Testis (tissue), 3 donors: Measurements from ENCODE around the gene DAB2IP. TPM values are rescaled to one million over a fixed set of nuclear protein-coding genes. Genes with fewer than 3 reads are reported as not detected.

Experiments
- DNase-seq: peaks from one replicate; pipeline ENCODE4 v3.0.0-alpha.2; 2019
- H3K27ac ChIP-seq, 2 donors: fragments of 200-600 bp; sonication (generic); one replicate each; pipeline ENCODE4 v1.5.1; 2019
- H3K27me3 ChIP-seq: fragments of 200-600 bp; sonication (generic); one replicate; pipeline ENCODE4 v1.5.1; 2019
- H3K36me3 ChIP-seq: fragments of 200-600 bp; sonication (generic); one replicate; pipeline ENCODE4 v1.5.1; 2017; ENCODE audit warnings: low read depth; ENCODE audit errors: missing control alignments
- H3K4me1 ChIP-seq: fragments of 200-600 bp; sonication (generic); one replicate; pipeline ENCODE4 v1.5.1; 2019
- H3K4me3 ChIP-seq, 2 donors: fragments of 200-600 bp; sonication (generic); one replicate each; pipeline ENCODE4 v1.5.1; 2017 to 2019
- H3K9me3 ChIP-seq: fragments of 200-600 bp; sonication (generic); one replicate; pipeline ENCODE4 v1.5.1; 2017
- POLR2A ChIP-seq: fragments of 450-650 bp; IDR thresholded peaks from one replicate; pipeline ENCODE4 v1.6.1; 2017; ENCODE audit warnings: antibody characterized with exemption, mild to moderate bottlenecking, moderate library complexity
- WGBS, 2 donors: methylation state at CpG; one replicate each; pipeline ENCODE4 v1.1.5; 2018; 5-methylcytosine and 5-hydroxymethylcytosine counted together
- intact Hi-C: fragments of 100-400 bp; cut with DNase I; formaldehyde crosslinking; loops from one replicate; pipeline ENCODE4 v1.15.1; 2023; ENCODE audit warnings: low total_unique reads
- polyA plus RNA-seq: library from polyadenylated mRNA; stranded (reverse); fragments of 350-450 nt; fragmentation: Illumina TruSeq; extraction: RNeasy Lipid Tissue Mini Kit (QIAGEN cat#74804); gene quantifications from one replicate; pipeline ENCODE4 v1.2.3, GENCODE V29; 2014; ENCODE audit warnings: low read depth, low replicate concordance; ENCODE audit not compliant: insufficient read depth
- total RNA-seq, 2 donors: library from RNA; depleted of rRNA; stranded (reverse); fragments of >200 nt; gene quantifications; one replicate each; pipeline ENCODE4 v1.2.3, GENCODE V29; 2016
- TF ChIP-seq, protein P1 (sequence below), 3 experiments: fragments of 450-650 bp in 2 of 3; fragments of 200-600 bp in 1 of 3; sonication (generic) in 1 of 3; IDR thresholded peaks; one replicate each; pipeline ENCODE4 v1.5.1; 2016 to 2019; ENCODE audit warnings: antibody characterized with exemption in 3 of 3, mild to moderate bottlenecking in 2 of 3, moderate library complexity in 1 of 3

DAB2IP gene
- total and polyA plus RNA-seq, 3 donors from 2014 or later = 57.7 to 136 (median 102) TPM

DNA sequence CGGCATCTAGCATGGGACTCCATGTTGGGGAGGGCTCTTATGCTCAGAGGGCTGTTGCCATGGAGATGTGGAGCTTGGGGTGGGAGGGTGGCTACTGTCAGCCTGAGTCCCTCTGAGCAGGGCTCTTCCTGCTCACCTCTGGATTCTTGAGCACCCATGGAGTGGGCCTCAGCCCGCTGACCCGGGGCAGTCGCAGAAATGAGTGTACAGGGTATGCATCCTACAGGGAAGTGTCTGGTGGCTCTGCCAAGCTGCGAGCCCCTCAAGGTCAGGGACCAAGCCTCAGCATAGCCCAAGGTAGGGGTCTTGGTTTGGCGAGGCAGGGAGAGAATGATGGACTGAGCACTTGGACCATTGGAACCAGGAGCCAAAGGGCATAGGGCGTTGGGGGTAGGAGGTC, 104.1 kb downstream of the DAB2IP start:
- no peaks in the 10 kb centered on the region for H3K27me3 ChIP-seq
- H3K4me1 ChIP-seq = peaks cover 67% of the 10 kb centered on the region
- H3K36me3 ChIP-seq = no peaks in the 10 kb centered on the region
- 78 to 83% methylated on average over 3 to 4 of the region's 7 CpGs for WGBS, 2 donors
- TF ChIP-seq POLR2A = no peak
- TF ChIP-seq, protein P1, sequence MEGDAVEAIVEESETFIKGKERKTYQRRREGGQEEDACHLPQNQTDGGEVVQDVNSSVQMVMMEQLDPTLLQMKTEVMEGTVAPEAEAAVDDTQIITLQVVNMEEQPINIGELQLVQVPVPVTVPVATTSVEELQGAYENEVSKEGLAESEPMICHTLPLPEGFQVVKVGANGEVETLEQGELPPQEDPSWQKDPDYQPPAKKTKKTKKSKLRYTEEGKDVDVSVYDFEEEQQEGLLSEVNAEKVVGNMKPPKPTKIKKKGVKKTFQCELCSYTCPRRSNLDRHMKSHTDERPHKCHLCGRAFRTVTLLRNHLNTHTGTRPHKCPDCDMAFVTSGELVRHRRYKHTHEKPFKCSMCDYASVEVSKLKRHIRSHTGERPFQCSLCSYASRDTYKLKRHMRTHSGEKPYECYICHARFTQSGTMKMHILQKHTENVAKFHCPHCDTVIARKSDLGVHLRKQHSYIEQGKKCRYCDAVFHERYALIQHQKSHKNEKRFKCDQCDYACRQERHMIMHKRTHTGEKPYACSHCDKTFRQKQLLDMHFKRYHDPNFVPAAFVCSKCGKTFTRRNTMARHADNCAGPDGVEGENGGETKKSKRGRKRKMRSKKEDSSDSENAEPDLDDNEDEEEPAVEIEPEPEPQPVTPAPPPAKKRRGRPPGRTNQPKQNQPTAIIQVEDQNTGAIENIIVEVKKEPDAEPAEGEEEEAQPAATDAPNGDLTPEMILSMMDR (IDR thresholded peaks at IDR 0.05) = no peak
- no peak for DNase-seq
- H3K9me3 ChIP-seq = no peaks in the 10 kb centered on the region
- intact Hi-C loops = no loop called here
- H3K4me3 ChIP-seq = no peak overlapping the region
- peak overlapping the region in 1 of 2 donors; percentile 95 for H3K27ac ChIP-seq

DNA sequence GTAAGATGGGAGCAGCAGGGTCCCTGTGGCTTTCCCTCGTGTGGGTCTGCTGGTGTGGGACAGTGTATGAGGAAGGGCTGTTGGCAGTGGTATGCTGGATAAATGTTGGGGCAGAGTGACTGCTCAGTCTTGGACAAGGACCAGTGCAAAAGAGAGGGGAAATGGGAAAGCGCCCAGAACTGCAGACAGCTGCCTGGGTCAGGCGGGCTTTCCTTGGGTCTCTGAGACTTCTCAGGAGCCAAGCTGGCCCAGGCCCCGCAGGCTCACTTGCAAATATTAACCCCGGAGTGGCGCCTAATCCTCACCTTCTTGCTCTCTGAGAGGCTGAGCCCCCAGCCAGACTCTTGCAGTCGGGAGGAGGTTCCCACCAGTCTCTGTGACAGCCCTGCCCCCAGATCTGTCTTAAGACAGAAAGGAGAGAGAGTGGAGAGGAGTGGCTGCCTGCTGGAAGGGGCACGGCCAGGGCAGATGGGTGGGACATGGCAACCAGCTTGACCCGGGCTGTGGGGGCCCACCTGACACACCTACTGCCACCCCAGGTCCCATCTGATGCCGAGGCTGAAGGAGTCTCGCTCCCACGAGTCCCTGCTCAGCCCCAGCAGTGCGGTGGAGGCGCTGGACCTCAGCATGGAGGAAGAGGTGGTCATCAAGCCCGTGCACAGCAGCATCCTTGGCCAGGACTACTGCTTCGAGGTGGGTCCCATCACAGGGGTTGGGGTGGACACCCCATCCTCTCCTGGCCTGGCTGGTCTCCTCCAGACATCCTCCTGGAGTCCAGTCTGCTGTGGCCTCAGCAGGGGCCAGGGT, 105.2 kb downstream of the DAB2IP start:
- intact Hi-C loops = no loop called here
- 59 to 60% methylated on average over 15 to 16 of the region's 16 CpGs for WGBS, 2 donors
- Histone ChIP-seq H3K9me3 (no peaks in the 10 kb centered on the region), H3K27ac (no peak overlapping the region), H3K36me3 (no peaks in the 10 kb centered on the region), H3K4me3 (no peak overlapping the region), H3K27me3 (no peaks in the 10 kb centered on the region), H3K4me1 (peaks cover 56% of the 10 kb centered on the region)
- TF ChIP-seq, protein P1 (IDR thresholded peaks at IDR 0.05) = no peak
- TF ChIP-seq POLR2A = no peak
- no peak for DNase-seq

DNA sequence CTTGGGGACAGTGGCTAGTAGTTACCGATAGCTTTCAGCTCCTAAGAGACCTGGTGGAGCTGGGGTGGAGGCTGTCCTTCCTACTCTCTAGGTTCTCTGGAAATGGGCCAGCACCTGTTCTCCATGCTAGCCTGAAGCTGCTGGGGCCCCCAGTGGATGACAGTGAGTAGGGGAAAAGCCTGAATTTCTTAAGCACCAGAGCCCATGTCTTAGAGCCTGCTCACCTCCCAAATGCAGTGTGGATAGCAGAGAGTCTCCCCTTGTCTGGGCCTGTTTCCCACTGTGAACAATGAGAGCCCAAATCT, 105.8 kb downstream of the DAB2IP start:
- Histone ChIP-seq H3K27ac (no peak overlapping the region), H3K27me3 (no peaks in the 10 kb centered on the region), H3K9me3 (no peaks in the 10 kb centered on the region), H3K4me1 (peaks cover 51% of the 10 kb centered on the region), H3K4me3 (no peak overlapping the region), H3K36me3 (no peaks in the 10 kb centered on the region)
- 43 to 100% methylated on average over 1 of the region's 1 CpG for WGBS, 2 donors
- no peak for DNase-seq
- intact Hi-C loops = no loop called here
- no peak for TF ChIP-seq POLR2A
- TF ChIP-seq, protein P1 (IDR thresholded peaks at IDR 0.05) = no peak

DNA sequence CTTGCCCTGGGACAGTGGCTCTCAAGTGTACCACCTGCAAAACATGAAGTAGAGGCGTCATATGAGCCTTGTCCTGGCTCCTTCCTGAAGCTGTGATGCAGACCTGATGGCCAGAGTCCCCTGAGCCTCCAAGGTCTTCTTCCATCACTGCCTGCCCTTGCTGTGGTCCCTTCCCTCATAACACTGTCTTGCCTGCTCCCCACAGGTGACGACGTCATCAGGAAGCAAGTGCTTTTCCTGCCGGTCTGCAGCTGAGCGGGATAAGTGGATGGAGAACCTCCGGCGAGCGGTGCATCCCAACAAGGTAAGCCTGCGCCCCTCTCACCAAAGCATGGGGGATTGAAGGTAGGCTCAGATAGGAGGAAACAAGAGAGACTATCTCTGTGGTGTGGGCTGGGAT, 107.3 kb downstream of the DAB2IP start:
- H3K36me3 ChIP-seq = no peaks in the 10 kb centered on the region
- H3K9me3 ChIP-seq = no peaks in the 10 kb centered on the region
- peaks cover 36% of the 10 kb centered on the region for H3K4me1 ChIP-seq
- WGBS, 2 donors = 92 to 93% methylated on average over 8 to 9 of the region's 9 CpGs
- H3K4me3 ChIP-seq = no peak overlapping the region
- H3K27ac ChIP-seq = no peak overlapping the region
- DNase-seq = no peak
- TF ChIP-seq, protein P1 (IDR thresholded peaks at IDR 0.05) = no peak
- no peak for TF ChIP-seq POLR2A
- intact Hi-C loops = no loop called here
- H3K27me3 ChIP-seq = no peaks in the 10 kb centered on the region

DNA sequence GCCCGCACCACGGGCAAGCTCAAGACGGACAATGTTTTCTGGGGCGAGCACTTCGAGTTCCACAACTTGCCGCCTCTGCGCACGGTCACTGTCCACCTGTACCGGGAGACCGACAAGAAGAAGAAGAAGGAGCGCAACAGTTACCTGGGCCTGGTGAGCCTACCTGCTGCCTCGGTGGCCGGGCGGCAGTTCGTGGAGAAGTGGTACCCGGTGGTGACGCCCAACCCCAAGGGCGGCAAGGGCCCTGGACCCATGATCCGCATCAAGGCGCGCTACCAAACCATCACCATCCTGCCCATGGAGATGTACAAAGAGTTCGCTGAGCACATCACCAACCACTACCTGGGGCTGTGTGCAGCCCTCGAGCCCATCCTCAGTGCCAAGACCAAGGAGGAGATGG, 108.6 kb downstream of the DAB2IP start:
- DNase-seq = no peak
- intact Hi-C loops = no loop called here
- 94 to 95% methylated on average over 10 to 23 of the region's 23 CpGs for WGBS, 2 donors

More for the DNA sequence above, 108.6 kb downstream of the DAB2IP start:
- no peak overlapping the region for H3K27ac ChIP-seq
- H3K36me3 ChIP-seq = no peaks in the 10 kb centered on the region
- no peak for TF ChIP-seq POLR2A
- TF ChIP-seq, protein P1 (IDR thresholded peaks at IDR 0.05) = no peak
- H3K27me3 ChIP-seq = no peaks in the 10 kb centered on the region
- no peak overlapping the region for H3K4me3 ChIP-seq
- H3K9me3 ChIP-seq = no peaks in the 10 kb centered on the region
- H3K4me1 ChIP-seq = peaks cover 32% of the 10 kb centered on the region
